Activated CD4-positive, CD25-positive, alpha-beta regulatory T cell treated with anti-CD3 and anti-CD28 coated beads, Interleukin-2, amount 50 U/mL, for 72 hours (primary cell): ENCODE results near the gene ZEB1.
"Not testable (repeated sequence)": the region's sequence is repeated elsewhere in the genome, so short reads cannot be mapped to it uniquely, and the experiment has no call there.

Source experiments
- DNase-seq: peaks from one replicate; pipeline ENCODE4 v3.0.0; 2021

Gene ZEB1

DNA sequence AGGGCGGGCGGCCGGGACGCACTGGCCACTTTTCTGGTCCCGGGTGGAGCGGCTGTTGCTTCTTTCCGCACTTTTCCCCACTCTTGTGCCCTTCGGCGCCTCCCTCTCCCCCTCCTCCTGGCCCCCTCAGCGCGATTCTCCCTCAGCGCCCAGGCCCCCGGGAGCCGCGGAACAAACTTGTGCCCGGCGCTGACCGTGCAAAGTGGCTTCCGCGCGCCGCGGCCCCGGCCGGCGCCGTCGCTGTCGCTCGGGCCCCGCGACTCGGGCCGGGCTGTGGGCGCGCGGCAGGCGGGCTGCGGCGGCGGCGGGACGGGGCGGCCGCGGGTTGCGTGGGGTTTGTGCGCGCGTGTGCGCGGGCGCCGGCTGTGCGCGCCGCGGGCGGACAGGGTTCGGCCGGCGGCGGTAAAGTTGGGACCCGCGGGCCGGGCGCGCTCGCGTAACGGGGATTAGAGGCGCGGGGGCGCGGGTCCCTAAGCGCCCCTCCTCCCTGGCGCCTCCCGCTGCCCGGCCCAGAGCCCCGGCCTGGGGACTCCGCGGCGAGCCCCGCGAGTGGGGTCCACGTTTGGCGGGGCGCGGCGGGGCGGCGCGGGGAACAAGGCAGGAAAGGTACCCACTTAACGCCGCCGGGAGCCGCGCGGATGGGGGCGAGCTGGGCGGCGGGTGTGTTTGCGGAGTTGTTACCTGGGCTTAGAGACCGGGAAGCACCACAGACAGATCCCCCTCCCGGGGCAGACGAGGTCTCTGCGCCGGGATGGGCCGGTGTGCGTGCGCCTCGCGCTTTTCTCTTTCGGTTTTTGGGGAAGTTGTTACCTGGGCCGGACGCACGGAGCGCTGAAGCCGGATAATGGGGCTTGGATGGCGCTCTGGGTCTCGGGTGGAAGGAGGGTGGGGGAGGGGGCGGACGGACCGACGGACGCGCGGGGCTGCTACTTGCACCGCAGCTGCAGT is 860 bp downstream of the ZEB1 start:
- DNase-seq: peak; percentile 61

GRCh38 chr10:31320550-31321211 is 1.7 kb downstream of the ZEB1 start:
- DNase-seq: peak; percentile 34

DNA sequence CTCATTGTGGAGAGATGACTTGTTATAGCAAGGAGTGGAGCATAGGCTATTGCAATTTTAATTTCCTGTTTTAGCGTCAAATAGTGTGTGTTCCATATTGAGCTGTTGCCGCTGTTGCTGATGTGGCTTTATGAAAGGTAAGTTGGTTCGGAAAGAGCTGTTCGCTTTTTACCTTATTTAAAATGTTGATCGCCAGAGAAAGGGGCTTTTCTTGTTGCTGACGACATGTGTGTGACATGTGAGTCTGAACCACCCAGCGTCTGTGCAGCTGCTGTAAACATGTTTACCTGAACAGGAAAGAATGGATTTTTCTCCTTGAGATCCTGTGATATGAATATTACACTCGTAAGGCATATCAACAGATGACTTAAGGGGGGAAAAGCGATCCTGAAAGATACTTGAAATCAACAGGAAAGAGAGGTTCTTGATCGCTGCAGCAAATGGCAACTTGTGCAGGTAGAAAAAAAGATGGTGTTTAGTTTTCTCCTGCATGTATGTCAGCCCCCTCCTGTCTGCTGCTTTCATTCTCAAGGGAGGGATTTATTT is 2.5 kb downstream of the ZEB1 start:
- DNase-seq: no peak

- DNase-seq: no peak
Observed at GRCh38 chr10:31322647-31323046, 3.6 kb downstream of the ZEB1 start.

DNA sequence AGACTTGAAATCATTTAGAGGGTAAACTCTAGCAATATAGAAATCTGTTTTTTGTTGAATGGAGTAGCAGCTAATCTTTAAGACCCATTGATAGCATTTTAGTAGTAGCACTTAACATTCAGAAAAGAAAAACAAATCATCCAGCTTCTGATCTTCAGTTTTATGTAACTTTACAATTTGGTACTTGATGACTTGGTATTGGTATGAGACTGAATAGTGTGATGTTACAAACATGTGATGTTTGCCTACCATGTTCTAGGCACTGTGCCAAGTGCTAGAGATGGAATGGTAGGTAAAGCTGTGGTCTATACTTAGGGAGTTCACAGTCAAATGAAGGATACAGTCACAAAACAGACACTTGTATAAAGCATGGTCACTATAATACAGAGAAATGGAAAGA is 21.3 kb downstream of the ZEB1 start:
- no peak for DNase-seq

DNA sequence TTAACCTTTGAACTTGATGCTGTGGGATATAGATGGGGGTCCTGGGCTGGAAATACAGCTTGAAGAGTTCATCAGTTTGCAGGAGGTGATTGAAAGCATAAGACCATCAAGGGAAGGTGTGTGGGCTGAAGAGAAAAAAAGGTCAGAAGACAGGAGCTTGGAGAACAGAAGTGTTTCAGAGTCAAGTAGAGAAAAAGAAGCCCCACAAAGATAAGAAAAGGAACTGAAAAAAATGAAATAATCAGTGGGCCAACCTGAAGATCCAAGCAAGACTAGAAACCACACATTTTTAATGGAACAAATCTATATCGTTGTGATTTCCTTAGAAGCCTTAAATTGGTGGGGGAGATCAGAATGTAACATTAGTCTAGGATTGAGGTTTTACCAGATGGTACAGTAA is 22.5 kb downstream of the ZEB1 start:
- no peak for DNase-seq

DNA sequence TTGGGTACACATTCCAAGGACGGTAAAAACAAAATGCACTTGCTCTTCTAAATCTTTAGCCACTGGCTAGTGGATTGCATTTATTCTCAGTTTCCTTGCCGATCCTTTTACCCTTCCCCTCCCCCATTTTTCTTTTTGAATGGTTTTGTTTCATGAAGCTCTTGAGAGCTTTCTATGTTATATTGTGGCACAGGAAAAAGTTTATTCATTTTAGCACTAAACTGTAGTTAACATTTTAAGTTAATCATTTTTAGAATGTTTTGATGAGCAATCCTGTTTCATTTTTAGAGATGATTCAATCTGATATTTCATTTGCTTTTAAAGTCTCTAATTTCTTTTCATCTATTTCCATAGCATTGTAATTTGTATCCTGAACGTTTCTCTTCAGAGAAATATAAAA is 24.0 kb downstream of the ZEB1 start:
- DNase-seq: no peak

DNA sequence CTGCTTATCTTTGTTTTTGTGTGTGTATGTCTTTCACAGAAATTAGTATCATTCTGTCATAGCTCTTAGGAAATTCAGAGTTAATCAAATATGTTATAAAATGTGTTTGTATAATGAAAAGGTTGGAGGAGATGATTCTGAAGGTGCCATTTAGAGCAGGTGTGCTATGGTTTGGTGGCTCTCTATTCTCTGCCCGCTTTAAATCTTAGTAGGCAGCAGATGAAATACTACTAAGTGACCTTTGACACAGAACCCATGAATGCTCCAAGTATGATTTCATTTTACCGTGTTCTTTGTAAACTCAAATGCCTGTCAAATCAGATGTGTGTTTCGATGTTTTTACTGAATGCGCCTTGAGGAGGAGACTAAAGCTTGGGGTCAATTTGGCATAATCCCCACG is 24.5 kb downstream of the ZEB1 start:
- DNase-seq: no peak

DNA sequence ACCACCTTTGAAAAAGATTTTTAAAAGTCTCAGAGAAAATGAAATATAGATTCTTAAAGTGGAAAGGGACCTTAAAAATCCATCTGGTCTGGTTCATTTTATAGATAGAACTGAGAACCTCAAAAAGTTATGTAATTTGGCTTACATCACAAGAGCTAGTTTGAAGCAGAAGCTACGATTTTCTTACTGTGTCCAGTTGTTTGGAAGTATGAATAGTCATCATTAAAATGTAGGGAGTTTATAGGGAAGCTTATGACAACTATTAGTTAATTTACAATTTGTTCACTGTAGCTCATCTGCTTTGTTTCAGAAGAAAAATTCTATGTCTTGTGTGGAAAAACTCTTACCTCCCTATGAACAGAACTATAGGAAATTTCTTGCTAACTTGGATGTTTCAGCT is 26.9 kb downstream of the ZEB1 start:
- no peak for DNase-seq

DNA sequence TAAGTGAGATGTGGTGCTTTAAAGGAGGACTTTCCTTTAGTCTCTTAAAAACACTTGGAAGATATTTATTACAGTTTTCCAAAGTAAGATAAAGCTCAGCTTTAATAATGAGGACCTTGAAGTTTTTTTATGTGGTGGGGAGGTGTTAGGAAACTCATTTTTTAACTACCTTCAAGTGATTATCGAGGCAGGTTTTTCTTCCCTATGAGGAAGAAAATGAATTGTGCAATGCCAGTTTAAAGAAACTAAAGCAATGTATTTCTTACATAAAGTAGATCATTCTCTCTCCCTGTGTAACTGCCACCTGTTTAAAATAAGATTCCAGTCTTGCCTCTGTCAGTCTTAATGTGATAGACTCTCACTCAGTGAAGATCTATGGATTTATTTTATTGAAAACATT is 27.9 kb downstream of the ZEB1 start:
- no peak for DNase-seq

GRCh38 chr10:31347705-31348104 is 28.7 kb downstream of the ZEB1 start:
- no peak for DNase-seq

DNA sequence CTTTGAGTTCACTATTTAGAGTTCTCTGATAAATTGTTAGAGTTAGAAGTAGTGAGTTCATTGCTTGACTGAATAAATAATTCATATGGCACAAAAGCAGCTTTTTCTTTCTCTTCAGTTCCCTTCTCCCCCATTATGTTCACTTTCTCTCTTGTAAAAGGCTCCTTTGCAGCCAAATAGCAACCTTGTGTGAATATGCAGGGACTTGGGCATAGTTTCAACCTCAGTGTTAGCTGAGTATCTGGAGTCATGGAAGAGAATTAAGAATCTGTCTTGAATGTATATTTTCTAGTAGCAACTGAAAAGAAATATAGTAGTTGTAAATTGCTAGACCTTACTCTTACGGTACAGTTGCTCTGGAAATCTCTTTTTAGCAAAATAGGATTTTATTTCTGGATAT is 31.9 kb downstream of the ZEB1 start:
- no peak for DNase-seq

GRCh38 chr10:31352436-31353226 is 33.6 kb downstream of the ZEB1 start:
- peak; percentile 23 for DNase-seq

DNA sequence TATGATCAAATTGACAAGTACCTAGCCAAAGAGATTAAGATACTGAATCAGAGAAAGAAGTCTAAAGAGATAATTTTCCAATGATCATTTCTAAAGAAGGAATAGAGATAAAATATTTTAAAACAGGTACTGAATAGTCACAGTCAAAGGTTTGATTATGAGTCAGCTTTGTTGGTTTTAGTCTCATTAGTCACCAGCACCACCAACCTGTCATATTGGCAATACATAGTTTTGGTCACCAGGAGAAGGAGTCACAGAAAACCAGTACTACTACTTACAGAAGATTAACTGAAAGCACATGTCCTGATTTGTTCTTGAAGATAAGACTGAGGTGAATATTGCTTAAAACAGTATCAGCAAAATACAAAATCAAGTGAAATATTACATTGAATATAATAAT is 34.6 kb downstream of the ZEB1 start:
- DNase-seq: no peak

GRCh38 chr10:31358688-31359330 is 39.8 kb downstream of the ZEB1 start:
- DNase-seq: no peak

- DNase-seq: no peak
Observed at GRCh38 chr10:31359979-31360378, 41.0 kb downstream of the ZEB1 start.

DNA sequence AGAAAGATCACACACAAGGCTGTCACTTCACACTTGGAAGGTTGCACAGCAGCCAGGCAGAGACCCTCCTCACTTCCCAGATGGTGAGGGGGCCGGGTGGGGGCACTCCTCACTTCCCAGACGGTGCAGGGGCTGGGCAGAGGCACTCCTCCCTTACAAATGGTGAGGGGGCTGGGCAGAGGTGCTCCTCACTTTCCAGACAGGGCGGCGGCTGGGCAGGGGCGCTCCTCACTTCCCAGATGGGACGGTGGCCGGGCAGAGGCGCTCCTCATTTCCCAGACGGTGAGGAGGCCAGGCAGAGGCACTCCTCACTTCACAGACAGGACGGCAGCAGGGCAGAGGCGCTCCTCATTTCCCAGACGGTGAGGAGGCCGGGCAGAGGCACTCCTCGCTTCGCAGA is 42.5 kb downstream of the ZEB1 start:
- not testable (repeated sequence) for DNase-seq

DNA sequence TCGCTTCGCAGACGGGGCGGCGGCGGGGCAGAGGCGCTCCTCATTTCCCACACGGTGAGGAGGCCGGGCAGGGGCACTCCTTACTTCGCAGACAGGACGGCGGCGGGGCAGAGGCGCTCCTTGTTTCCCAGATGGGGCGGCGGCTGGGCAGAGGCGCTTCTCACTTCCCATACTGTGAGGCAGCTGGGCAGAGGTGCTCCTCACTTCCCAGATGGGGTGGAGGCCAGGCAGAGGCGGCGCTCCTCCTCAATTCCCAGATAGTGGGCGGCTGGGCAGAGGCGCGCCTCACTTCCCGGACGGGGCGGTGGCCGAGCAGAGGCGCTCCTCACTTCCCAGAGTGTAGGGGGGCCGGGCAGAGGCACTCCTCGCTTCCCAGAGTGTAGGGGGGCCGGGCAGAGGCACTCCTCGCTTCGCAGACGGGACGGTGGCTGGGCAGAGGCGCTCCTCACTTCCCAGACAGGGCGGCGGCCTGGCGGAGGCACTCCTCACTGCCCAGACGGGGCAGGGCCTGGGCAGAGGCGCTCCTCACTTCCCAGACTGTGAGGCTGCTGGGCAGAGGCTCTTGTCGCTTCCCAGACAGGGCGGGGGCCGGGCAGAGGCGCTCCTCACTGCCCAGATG is 43.1 kb downstream of the ZEB1 start:
- no peak for DNase-seq

GRCh38 chr10:31363696-31364095 is 44.7 kb downstream of the ZEB1 start:
- DNase-seq: not testable (repeated sequence)

DNA sequence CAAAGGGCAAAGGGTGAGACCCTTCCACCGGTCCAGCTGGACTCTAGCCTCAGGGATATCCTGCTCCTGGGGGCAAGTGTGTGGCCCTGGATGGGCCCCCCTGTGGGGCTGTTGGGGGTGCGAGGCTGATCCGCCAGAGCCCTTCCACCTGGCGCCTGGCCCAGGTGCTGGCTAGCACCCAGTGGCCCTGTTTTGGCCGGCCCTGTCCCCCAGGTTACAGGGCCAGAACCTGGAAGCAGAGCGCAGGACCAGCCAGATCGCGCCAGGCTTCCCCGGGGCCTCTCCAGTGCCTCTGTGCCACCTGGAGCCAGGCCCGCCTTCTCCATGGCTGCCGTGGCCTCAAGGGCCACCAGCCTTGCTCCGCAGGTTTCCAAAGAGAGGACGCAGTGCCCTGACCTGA is 45.2 kb downstream of the ZEB1 start:
- DNase-seq: not testable (repeated sequence)

DNA sequence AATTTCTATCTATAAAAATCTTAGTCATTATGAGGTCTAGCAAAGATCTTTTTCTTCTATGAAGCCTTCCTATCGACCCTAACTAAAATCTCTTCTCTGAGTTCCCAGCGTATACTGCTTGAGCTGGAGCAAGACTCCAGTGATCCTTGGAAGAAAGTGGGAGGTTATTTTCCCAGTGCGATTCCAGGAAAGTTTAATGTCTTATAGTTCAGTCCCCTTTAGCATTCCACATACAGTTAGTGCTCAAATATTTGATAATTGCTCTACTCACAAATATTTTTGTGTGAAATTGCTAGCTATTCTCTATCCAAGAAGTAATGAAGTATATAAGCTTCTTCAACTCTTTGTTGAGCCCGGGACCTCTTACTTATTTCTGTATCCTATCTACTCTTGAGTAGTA is 47.7 kb downstream of the ZEB1 start:
- no peak for DNase-seq

- DNase-seq: no peak
Observed at GRCh38 chr10:31368724-31369123, 49.7 kb downstream of the ZEB1 start.
